Bronchial epithelial cell (primary cell): ENCODE data around the gene TTC32. TPM values are rescaled to one million over a fixed set of nuclear protein-coding genes. Genes with fewer than 3 reads are reported as not detected.
A peak's percentile ranks its signal among the peaks of the same experiment; 100 is the strongest.
"Not testable (repeated sequence)": the region's sequence is repeated elsewhere in the genome, so short reads cannot be mapped to it uniquely, and the experiment has no call there.

Experiments used
- DNase-seq: peaks from one replicate; pipeline ENCODE4 v3.0.0-alpha.2; 2010; ENCODE audit warnings: low read depth
- FAIRE-seq: peaks from 2 replicates; lab custom pipeline; 2011; peaks lifted over from hg19 to GRCh38; lab: Jason Lieb, UNC
- H3K27me3 ChIP-seq: 2 replicates; pipeline ENCODE4 v1.5.1; 2011; ENCODE audit warnings: low read length; ENCODE audit not compliant: control insufficient read depth, insufficient read depth
- H3K36me3 ChIP-seq: 2 replicates; pipeline ENCODE4 v1.5.1; 2011; ENCODE audit warnings: low read length; ENCODE audit not compliant: control insufficient read depth, insufficient read depth
- H3K4me3 ChIP-seq: 2 replicates; pipeline ENCODE4 v1.5.1; 2011; ENCODE audit warnings: mild to moderate bottlenecking, low read depth, low read length, control low read depth
- CTCF ChIP-seq: IDR thresholded peaks from 2 replicates; pipeline ENCODE4 v1.5.1; 2011; ENCODE audit warnings: mild to moderate bottlenecking, moderate library complexity, low read length, control low read depth, inconsistent platforms; ENCODE audit not compliant: insufficient read depth, severe bottlenecking
- total RNA-seq: library from RNA; depleted of rRNA; stranded (reverse); fragments of >200 nt; gene quantifications from 2 replicates; pipeline ENCODE4 v1.2.1, GENCODE V29; 2014

TTC32 gene
- total RNA-seq, 1 donor from 2014 or later, result 4.2 TPM

GRCh38 chr2:19942199-19942598 is 40.4 kb upstream of the TTC32 start:
- TF ChIP-seq CTCF, result no peak
- FAIRE-seq (no peak), DNase-seq (no peak)
- H3K4me3 ChIP-seq, result no peak overlapping the region
- H3K36me3 ChIP-seq, result peaks cover 2% of the 10 kb centered on the region
- no peaks in the 10 kb centered on the region for H3K27me3 ChIP-seq

DNA sequence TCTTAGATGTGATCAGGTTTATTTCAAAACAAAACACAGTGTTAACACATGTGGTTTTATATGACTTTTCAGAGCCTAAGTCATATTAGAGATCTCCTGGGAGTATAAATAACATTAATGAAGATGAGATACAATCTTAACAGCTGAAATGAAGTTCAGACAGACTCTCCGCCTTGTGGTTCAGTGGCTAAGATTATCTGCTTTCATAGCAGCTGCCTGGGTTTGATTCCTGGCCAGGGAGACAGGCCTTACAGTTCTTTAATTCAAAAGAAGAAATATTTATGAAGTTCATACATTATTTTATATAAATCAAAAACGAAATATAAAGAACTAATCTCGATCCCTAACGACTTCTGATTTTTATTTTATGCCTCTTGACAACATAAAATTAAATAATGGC is 35.2 kb upstream of the TTC32 start:
- DNase-seq (no peak), FAIRE-seq (no peak)
- TF ChIP-seq CTCF, result no peak
- no peaks in the 10 kb centered on the region for H3K27me3 ChIP-seq
- H3K4me3 ChIP-seq, result no peak overlapping the region
- peaks cover 2% of the 10 kb centered on the region for H3K36me3 ChIP-seq

DNA sequence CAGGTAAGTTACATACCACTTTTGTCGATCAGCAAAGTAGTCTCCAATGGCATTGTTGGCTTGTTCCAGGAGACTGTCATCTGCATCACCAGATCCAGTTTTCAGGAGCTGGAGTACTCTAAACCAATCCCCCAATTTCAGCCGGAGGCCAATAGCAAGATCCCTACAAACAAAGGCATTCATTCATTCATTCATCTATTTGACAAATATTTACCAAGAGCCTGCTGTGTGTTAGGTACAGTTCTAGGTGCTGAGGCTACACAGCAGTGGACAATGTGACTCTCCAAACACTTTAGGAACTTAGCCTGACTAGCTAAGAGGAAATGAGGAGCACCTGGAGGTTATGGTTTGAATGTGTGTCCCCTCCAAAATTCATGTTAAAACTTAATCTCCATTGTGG is 34.4 kb upstream of the TTC32 start:
- DNase-seq, result no peak
- no peak overlapping the region for H3K4me3 ChIP-seq
- no peak for FAIRE-seq
- no peak for TF ChIP-seq CTCF
- H3K27me3 ChIP-seq, result no peaks in the 10 kb centered on the region
- H3K36me3 ChIP-seq, result peaks cover 2% of the 10 kb centered on the region

GRCh38 chr2:19933351-19933981 is 31.7 kb upstream of the TTC32 start:
- DNase-seq (peak; percentile 94), FAIRE-seq (no peak)
- Histone ChIP-seq H3K27me3 (no peaks in the 10 kb centered on the region), H3K4me3 (peak overlapping the region; percentile 17), H3K36me3 (peaks cover 2% of the 10 kb centered on the region)
- no peak for TF ChIP-seq CTCF

GRCh38 chr2:19932928-19933327 is 31.1 kb upstream of the TTC32 start:
- Histone ChIP-seq H3K4me3 (peak overlapping the region; percentile 17), H3K27me3 (no peaks in the 10 kb centered on the region), H3K36me3 (peaks cover 2% of the 10 kb centered on the region)
- no peak for TF ChIP-seq CTCF
- no peak for DNase-seq
- FAIRE-seq, result no peak

GRCh38 chr2:19929226-19929625 is 27.4 kb upstream of the TTC32 start:
- DNase-seq, result peak; percentile 22
- Histone ChIP-seq H3K27me3 (no peaks in the 10 kb centered on the region), H3K4me3 (no peak overlapping the region), H3K36me3 (peaks cover 2% of the 10 kb centered on the region)
- TF ChIP-seq CTCF, result no peak
- no peak for FAIRE-seq

DNA sequence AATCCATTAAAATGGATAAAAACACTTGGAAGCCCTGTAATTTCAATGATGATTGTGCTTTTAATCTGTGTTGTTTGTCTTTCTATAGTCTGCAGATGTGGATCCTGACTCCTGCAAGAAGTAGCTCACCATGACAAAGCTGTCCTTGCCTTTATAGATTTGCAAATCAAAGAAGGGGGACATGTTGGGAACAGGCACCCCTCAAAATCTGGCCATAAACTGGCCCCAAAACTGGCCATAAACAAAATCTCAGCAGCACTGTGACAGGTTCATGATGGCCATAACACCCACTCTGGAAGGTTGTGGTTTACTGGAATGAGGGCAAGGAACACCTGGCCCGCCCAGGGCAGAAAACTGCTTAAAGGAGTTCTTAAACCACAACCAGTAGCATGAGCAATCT is 26.0 kb upstream of the TTC32 start:
- DNase-seq, H3K4me3 ChIP-seq, H3K36me3 ChIP-seq, H3K27me3 ChIP-seq, FAIRE-seq: not testable (repeated sequence)

GRCh38 chr2:19924526-19924925 is 22.7 kb upstream of the TTC32 start:
- H3K36me3 ChIP-seq, H3K4me3 ChIP-seq, DNase-seq, H3K27me3 ChIP-seq, FAIRE-seq: not testable (repeated sequence)
